Fibroblast of villous mesenchyme (primary cell): Measurements from ENCODE around the gene ZFAND2B. TPM values are rescaled to one million over a fixed set of nuclear protein-coding genes. Genes with fewer than 3 reads are reported as not detected.

Experiments used
- DNase-seq: peaks from one replicate; pipeline ENCODE4 v3.0.0-alpha.2; 2010; ENCODE audit warnings: low read depth
- H3K4me3 ChIP-seq: 2 replicates; pipeline ENCODE4 v1.5.1; 2011; ENCODE audit warnings: low read depth, mild to moderate bottlenecking, low read length
- CTCF ChIP-seq: IDR thresholded peaks from 2 replicates; pipeline ENCODE4 v1.5.1; 2012; ENCODE audit warnings: low read depth, mild to moderate bottlenecking, low read length; ENCODE audit not compliant: insufficient read depth
- total RNA-seq: library from RNA; depleted of rRNA; stranded (reverse); fragments of >200 nt; gene quantifications from 2 replicates; pipeline ENCODE4 v1.2.3, GENCODE V29; 2012

Gene ZFAND2B
- total RNA-seq, 1 donor = 25.5 TPM

GRCh38 chr2:219247678-219248642, 41.4 kb downstream of the ZFAND2B start:
- TF ChIP-seq CTCF = no peak
- no peak for DNase-seq
- H3K4me3 ChIP-seq = no peak overlapping the region

GRCh38 chr2:219248845-219249202, 42.2 kb downstream of the ZFAND2B start:
- no peak overlapping the region for H3K4me3 ChIP-seq
- no peak for TF ChIP-seq CTCF
- DNase-seq = no peak

GRCh38 chr2:219249203-219249980, 42.8 kb downstream of the ZFAND2B start:
- H3K4me3 ChIP-seq = no peak overlapping the region
- no peak for TF ChIP-seq CTCF
- peak; percentile 84 for DNase-seq

- no peak for DNase-seq
- no peak overlapping the region for H3K4me3 ChIP-seq
- no peak for TF ChIP-seq CTCF
Observed at GRCh38 chr2:219250049-219250781, 43.6 kb downstream of the ZFAND2B start.

- H3K4me3 ChIP-seq = no peak overlapping the region
- TF ChIP-seq CTCF = no peak
- no peak for DNase-seq
Observed at GRCh38 chr2:219251656-219252055, 45.1 kb downstream of the ZFAND2B start.

GRCh38 chr2:219252084-219252483, 45.5 kb downstream of the ZFAND2B start:
- no peak for TF ChIP-seq CTCF
- no peak for DNase-seq
- H3K4me3 ChIP-seq = no peak overlapping the region
